ENCODE measurements around the gene MINDY1. TPM values are rescaled to one million over a fixed set of nuclear protein-coding genes. Genes with fewer than 3 reads are reported as not detected.

MINDY1 gene
- total RNA-seq, 2 donors from 2014 or later: 40.4 to 43.1 TPM

DNA sequence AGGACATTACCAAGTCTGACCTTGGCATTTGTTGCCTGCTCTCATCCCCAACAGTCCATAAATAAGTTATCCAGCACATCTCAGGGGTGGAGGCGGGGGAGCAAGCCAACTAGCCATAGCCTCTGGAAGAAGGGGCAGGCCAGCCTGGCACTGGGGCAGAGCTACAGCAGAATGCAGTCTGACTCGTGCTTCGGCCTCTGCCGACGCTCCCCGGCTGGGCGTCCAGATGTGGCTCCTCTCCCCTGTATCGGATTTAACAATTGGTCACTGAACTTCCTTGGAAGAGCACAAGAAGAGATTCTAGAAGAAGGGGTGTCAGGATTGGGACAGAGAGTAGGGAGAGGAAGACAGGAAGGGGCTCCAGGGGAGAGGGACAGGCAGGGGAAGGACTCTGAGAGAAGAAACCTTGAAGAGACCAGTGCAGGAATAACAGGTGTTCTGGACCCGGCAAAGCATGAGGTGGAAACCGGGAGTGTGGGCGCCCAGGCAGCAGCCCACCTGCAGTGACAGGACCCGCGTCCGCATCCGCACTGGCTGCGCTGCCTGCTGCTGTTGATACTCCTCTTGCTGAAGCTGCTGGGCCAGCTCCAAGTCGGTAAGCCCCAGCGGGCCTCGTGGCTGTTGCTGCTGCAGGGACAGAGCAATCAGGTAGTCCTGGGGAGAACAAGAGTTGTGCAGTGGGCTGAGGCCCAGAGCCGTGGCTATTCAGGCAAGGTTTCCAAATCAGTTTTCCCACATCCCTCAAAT lies 9.4 kb downstream of the MINDY1 start:
- no peak for DNase-seq
- intact Hi-C loops (cut with DNase I): loop anchor here (10.0 kb wide), 1 partner anchor 172 kb away; no protein-coding TSS in a partner anchor
- no peaks in the 10 kb centered on the region for H3K27me3 ChIP-seq
- H3K27ac ChIP-seq: no peak overlapping the region
- no peak overlapping the region for H3K4me3 ChIP-seq
- no peaks in the 10 kb centered on the region for H3K9me3 ChIP-seq
- no peaks in the 10 kb centered on the region for H3K4me1 ChIP-seq
- TF ChIP-seq, protein P1, sequence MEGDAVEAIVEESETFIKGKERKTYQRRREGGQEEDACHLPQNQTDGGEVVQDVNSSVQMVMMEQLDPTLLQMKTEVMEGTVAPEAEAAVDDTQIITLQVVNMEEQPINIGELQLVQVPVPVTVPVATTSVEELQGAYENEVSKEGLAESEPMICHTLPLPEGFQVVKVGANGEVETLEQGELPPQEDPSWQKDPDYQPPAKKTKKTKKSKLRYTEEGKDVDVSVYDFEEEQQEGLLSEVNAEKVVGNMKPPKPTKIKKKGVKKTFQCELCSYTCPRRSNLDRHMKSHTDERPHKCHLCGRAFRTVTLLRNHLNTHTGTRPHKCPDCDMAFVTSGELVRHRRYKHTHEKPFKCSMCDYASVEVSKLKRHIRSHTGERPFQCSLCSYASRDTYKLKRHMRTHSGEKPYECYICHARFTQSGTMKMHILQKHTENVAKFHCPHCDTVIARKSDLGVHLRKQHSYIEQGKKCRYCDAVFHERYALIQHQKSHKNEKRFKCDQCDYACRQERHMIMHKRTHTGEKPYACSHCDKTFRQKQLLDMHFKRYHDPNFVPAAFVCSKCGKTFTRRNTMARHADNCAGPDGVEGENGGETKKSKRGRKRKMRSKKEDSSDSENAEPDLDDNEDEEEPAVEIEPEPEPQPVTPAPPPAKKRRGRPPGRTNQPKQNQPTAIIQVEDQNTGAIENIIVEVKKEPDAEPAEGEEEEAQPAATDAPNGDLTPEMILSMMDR (IDR thresholded peaks at IDR 0.05): no peak
- no peak overlapping the region for H3K9ac ChIP-seq (ENCODE audit: low read depth in 2 of 2, low read length in 2 of 2)
- H3K36me3 ChIP-seq: no peaks in the 10 kb centered on the region

DNA sequence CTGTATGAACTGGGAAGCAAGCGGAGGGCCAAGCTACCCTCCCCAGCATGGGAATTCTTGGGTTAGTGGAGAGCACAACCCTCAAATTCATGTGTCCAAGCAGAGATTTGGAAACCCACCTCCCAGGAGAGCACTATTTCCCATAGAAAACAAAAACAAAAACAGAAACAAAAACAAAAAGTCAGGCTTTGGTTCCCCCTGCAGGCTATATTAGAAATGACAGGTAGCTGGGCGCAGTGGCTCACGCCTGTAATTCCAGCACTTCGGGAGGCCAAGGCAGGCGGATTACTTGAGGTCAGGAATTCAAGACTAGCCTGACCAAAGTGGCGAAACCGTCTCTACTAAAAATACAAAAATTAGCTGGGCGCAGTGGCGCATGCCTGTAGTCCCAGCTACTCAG lies 10.8 kb downstream of the MINDY1 start:
- H3K27ac ChIP-seq: no peak overlapping the region
- intact Hi-C loops (cut with DNase I): loop anchor here (10.0 kb wide), 1 partner anchor 171 kb away; no protein-coding TSS in a partner anchor

DNA sequence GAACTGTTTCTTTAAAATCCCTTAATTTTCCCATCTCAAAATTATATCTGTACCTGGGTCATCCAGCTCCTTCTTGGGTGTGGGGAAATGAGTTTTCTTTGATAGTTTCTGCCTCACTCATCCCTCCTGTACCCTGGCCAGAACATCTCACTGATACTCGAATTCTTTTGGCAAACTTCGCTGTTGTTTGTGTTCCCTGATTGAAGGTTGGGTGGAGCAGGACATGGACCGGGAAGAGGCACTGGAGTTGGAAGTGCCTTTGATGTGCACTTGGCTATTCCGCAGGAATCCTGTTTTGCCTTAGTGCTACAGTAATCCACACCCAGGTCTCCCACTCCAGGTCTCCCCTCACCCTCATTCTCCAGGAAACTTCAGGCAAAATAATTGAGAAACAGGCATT lies 11.2 kb downstream of the MINDY1 start:
- H3K9ac ChIP-seq (ENCODE audit: low read depth in 2 of 2, low read length in 2 of 2): no peak overlapping the region
- intact Hi-C loops (cut with DNase I): loop anchor here (10.0 kb wide), 1 partner anchor 171 kb away; no protein-coding TSS in a partner anchor

More for the DNA sequence above, 10.8 kb downstream of the MINDY1 start:
- no peaks in the 10 kb centered on the region for H3K27me3 ChIP-seq
- TF ChIP-seq, protein P1 (IDR thresholded peaks at IDR 0.05): peak; percentile 90
- H3K4me3 ChIP-seq: no peak overlapping the region
- no peak for DNase-seq
- H3K9me3 ChIP-seq: no peaks in the 10 kb centered on the region
- H3K36me3 ChIP-seq: no peaks in the 10 kb centered on the region
- no peak overlapping the region for H3K9ac ChIP-seq (ENCODE audit: low read depth in 2 of 2, low read length in 2 of 2)
- H3K4me1 ChIP-seq: no peaks in the 10 kb centered on the region

DNA sequence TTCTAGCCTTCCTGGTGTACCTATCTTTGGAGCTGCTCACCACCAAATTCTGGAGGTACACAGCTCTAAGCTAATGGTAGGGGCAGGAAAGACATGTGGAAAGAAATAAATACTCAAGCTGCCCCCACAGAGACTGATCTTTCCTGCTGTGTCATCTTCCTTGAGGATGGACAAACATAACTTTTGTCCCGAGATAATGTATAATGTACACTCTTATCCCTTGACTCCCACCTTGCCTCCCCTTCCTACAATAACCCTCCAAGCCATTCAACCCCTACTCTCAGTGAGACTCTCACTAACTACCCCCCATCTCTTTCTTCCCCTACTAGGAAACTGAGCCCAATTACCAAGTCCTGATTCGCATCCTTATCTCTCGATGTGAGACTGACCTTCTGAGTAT lies 12.5 kb downstream of the MINDY1 start:
- no peaks in the 10 kb centered on the region for H3K36me3 ChIP-seq
- TF ChIP-seq, protein P1 (IDR thresholded peaks at IDR 0.05): no peak
- intact Hi-C loops (cut with DNase I): loop anchor here (10.0 kb wide), 1 partner anchor 169 kb away; no protein-coding TSS in a partner anchor

More for the DNA sequence above, 11.2 kb downstream of the MINDY1 start:
- Histone ChIP-seq H3K27ac (no peak overlapping the region), H3K4me1 (no peaks in the 10 kb centered on the region), H3K4me3 (no peak overlapping the region), H3K9me3 (no peaks in the 10 kb centered on the region), H3K36me3 (no peaks in the 10 kb centered on the region), H3K27me3 (no peaks in the 10 kb centered on the region)
- no peak for DNase-seq
- TF ChIP-seq, protein P1 (IDR thresholded peaks at IDR 0.05): no peak

DNA sequence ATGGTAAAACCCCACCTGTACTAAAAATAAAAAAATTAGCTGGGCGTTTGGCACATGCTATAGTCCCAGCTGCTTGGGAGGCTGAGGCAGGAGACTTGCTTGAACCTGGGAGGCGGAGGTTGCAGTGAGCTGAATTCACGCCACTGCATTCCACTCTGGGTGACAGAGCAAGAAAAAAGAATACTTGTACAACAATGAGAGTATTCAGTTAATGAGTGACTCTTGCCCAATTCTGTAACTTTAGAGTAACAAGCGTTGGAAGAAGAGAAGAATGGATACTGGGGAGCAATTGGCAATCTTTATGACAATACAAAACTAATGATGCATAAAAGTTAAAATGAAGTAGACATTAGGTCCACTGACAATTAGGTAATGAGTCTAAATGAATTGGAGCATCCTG lies 14.1 kb downstream of the MINDY1 start:
- no peak for DNase-seq
- H3K27ac ChIP-seq: no peak overlapping the region
- intact Hi-C loops (cut with DNase I): loop anchor here (10.0 kb wide), 1 partner anchor 168 kb away; no protein-coding TSS in a partner anchor
- H3K27me3 ChIP-seq: no peaks in the 10 kb centered on the region
- no peaks in the 10 kb centered on the region for H3K36me3 ChIP-seq
- H3K4me3 ChIP-seq: no peak overlapping the region
- H3K9me3 ChIP-seq: no peaks in the 10 kb centered on the region
- H3K9ac ChIP-seq (ENCODE audit: low read depth in 2 of 2, low read length in 2 of 2): no peak overlapping the region
- no peaks in the 10 kb centered on the region for H3K4me1 ChIP-seq
- TF ChIP-seq, protein P1 (IDR thresholded peaks at IDR 0.05): no peak

More for the DNA sequence above, 12.5 kb downstream of the MINDY1 start:
- DNase-seq: no peak
- H3K27ac ChIP-seq: no peak overlapping the region
- H3K27me3 ChIP-seq: no peaks in the 10 kb centered on the region
- no peak overlapping the region for H3K4me3 ChIP-seq
- no peak overlapping the region for H3K9ac ChIP-seq (ENCODE audit: low read depth in 2 of 2, low read length in 2 of 2)
- no peaks in the 10 kb centered on the region for H3K4me1 ChIP-seq
- no peaks in the 10 kb centered on the region for H3K9me3 ChIP-seq
